ENCODE data around the gene SEMA6A. TPM values are rescaled to one million over a fixed set of nuclear protein-coding genes. Genes with fewer than 3 reads are reported as not detected.

Gene SEMA6A
- total RNA-seq, 1 donor from 2014 or later = 2.6 TPM

- Mint-ChIP-seq H3K4me3 (ENCODE audit: unreplicated experiment) (peak overlapping the region; percentile 55), H3K36me3 (ENCODE audit: unreplicated experiment) (no peaks in the 10 kb centered on the region), H3K27me3 (ENCODE audit: unreplicated experiment) (no peaks in the 10 kb centered on the region), H3K9me3 (ENCODE audit: unreplicated experiment) (no peaks in the 10 kb centered on the region), H3K27ac (ENCODE audit: unreplicated experiment) (peak overlapping the region; percentile 74), H3K4me1 (ENCODE audit: unreplicated experiment) (peaks cover 17% of the 10 kb centered on the region)
- DNase-seq (ENCODE audit: extremely low spot score, unreplicated experiment) = no peak
- TF ChIP-seq CTCF (IDR thresholded peaks at IDR 0.05) = peak; percentile 46
Measured at GRCh38 chr5:116497631-116498030, 77.0 kb downstream of the SEMA6A start.

GRCh38 chr5:116495786-116496357, 78.8 kb downstream of the SEMA6A start:
- H3K4me3 Mint-ChIP-seq (ENCODE audit: unreplicated experiment) = no peak overlapping the region
- H3K9me3 Mint-ChIP-seq (ENCODE audit: unreplicated experiment) = no peaks in the 10 kb centered on the region
- TF ChIP-seq CTCF (IDR thresholded peaks at IDR 0.05) = no peak
- H3K27ac Mint-ChIP-seq (ENCODE audit: unreplicated experiment) = no peak overlapping the region
- no peak for DNase-seq (ENCODE audit: extremely low spot score, unreplicated experiment)
- H3K27me3 Mint-ChIP-seq (ENCODE audit: unreplicated experiment) = no peaks in the 10 kb centered on the region
- no peaks in the 10 kb centered on the region for H3K36me3 Mint-ChIP-seq (ENCODE audit: unreplicated experiment)
- peaks cover 30% of the 10 kb centered on the region for H3K4me1 Mint-ChIP-seq (ENCODE audit: unreplicated experiment)

- Mint-ChIP-seq H3K27ac (ENCODE audit: unreplicated experiment) (no peak overlapping the region), H3K9me3 (ENCODE audit: unreplicated experiment) (no peaks in the 10 kb centered on the region), H3K36me3 (ENCODE audit: unreplicated experiment) (no peaks in the 10 kb centered on the region), H3K4me1 (ENCODE audit: unreplicated experiment) (peaks cover 32% of the 10 kb centered on the region), H3K4me3 (ENCODE audit: unreplicated experiment) (no peak overlapping the region), H3K27me3 (ENCODE audit: unreplicated experiment) (no peaks in the 10 kb centered on the region)
- DNase-seq (ENCODE audit: extremely low spot score, unreplicated experiment) = no peak
- no peak for TF ChIP-seq CTCF (IDR thresholded peaks at IDR 0.05)
Measured at GRCh38 chr5:116494784-116495450, 79.7 kb downstream of the SEMA6A start.

GRCh38 chr5:116492776-116493175, 81.8 kb downstream of the SEMA6A start:
- no peak for DNase-seq (ENCODE audit: extremely low spot score, unreplicated experiment)
- no peak for TF ChIP-seq CTCF (IDR thresholded peaks at IDR 0.05)
- Mint-ChIP-seq H3K9me3 (ENCODE audit: unreplicated experiment) (no peaks in the 10 kb centered on the region), H3K4me3 (ENCODE audit: unreplicated experiment) (no peak overlapping the region), H3K36me3 (ENCODE audit: unreplicated experiment) (peaks cover 2% of the 10 kb centered on the region), H3K4me1 (ENCODE audit: unreplicated experiment) (peaks cover 22% of the 10 kb centered on the region), H3K27me3 (ENCODE audit: unreplicated experiment) (no peaks in the 10 kb centered on the region), H3K27ac (ENCODE audit: unreplicated experiment) (no peak overlapping the region)

- peaks cover 18% of the 10 kb centered on the region for H3K4me1 Mint-ChIP-seq (ENCODE audit: unreplicated experiment)
- no peak for TF ChIP-seq CTCF (IDR thresholded peaks at IDR 0.05)
- H3K27me3 Mint-ChIP-seq (ENCODE audit: unreplicated experiment) = no peaks in the 10 kb centered on the region
- no peak for DNase-seq (ENCODE audit: extremely low spot score, unreplicated experiment)
- H3K9me3 Mint-ChIP-seq (ENCODE audit: unreplicated experiment) = no peaks in the 10 kb centered on the region
- peaks cover 2% of the 10 kb centered on the region for H3K36me3 Mint-ChIP-seq (ENCODE audit: unreplicated experiment)
- peak overlapping the region; percentile 63 for H3K27ac Mint-ChIP-seq (ENCODE audit: unreplicated experiment)
- H3K4me3 Mint-ChIP-seq (ENCODE audit: unreplicated experiment) = peak overlapping the region; percentile 16
Measured at GRCh38 chr5:116492016-116492623, 82.5 kb downstream of the SEMA6A start.

Data from osteocyte (in vitro differentiated cells).